Measurements from ENCODE around the gene ECHDC3. TPM values are rescaled to one million over a fixed set of nuclear protein-coding genes. Genes with fewer than 3 reads are reported as not detected.

ECHDC3 gene
- total and polyA plus RNA-seq, 2 of the 8 experiments (the other 6 are each of a cell fraction or from before 2014, with no cell fraction given), result 15.6 to 19.9 TPM

- H3K4ac ChIP-seq (replicated peaks; ENCODE audit: insufficient read length, low read depth, low read length), result no peak overlapping the region
- H2BK15ac ChIP-seq (ENCODE audit: low read length), result no peak overlapping the region
- no peak overlapping the region for H2AK5ac ChIP-seq (ENCODE audit: low read depth, low read length)
- FAIRE-seq (no peak), DNase-seq (ENCODE audit: low read depth in 1 of 2, low spot score in 2 of 2) (no peak)
- no peaks in the 10 kb centered on the region for H3K36me3 ChIP-seq (ENCODE audit: control insufficient read depth in 2 of 4, insufficient read depth in 4 of 4, low read length in 3 of 4)
- no peaks in the 10 kb centered on the region for H3K23me2 ChIP-seq (ENCODE audit: low read depth, low read length)
- H3K4me3 ChIP-seq (ENCODE audit: extremely low read depth in 1 of 4, insufficient read depth in 2 of 4, low read depth in 3 of 4, low read length in 4 of 4), result no peak overlapping the region
- H2BK120ac ChIP-seq (replicated peaks; ENCODE audit: low read depth, low read length), result no peak overlapping the region
- H3K9ac ChIP-seq (replicated peaks in 1 of 4; ENCODE audit: extremely low read depth in 1 of 4, low read depth in 3 of 4, low read length in 3 of 4), result no peak overlapping the region
- 85% methylated on average over 16 of the region's 16 CpGs; no CpG with 5 or more reads in 1 of the 2 experiments for WGBS, 2 experiments (ENCODE audit: extremely low coverage in 1 of 2, insufficient coverage in 1 of 2, insufficient read length in 1 of 2, insufficient replicate concordance in 2 of 2, low coverage in 1 of 2, low lambda C conversion rate in 2 of 2, missing lambda C conversion rate in 1 of 2)
- H3K27me3 ChIP-seq (replicated peaks in 1 of 4; ENCODE audit: control insufficient read depth in 3 of 4, extremely low read depth in 1 of 4, insufficient read depth in 3 of 4, low read length in 3 of 4), result no peaks in the 10 kb centered on the region
- H2BK12ac ChIP-seq (ENCODE audit: low read depth, low read length), result no peak overlapping the region
- no peak overlapping the region for H2BK20ac ChIP-seq (ENCODE audit: low read length)
- no peak overlapping the region for H4K5ac ChIP-seq (ENCODE audit: insufficient read length, low read depth, low read length)
- H3K14ac ChIP-seq (ENCODE audit: insufficient read length), result no peak overlapping the region
- no peaks in the 10 kb centered on the region for H3K79me2 ChIP-seq (ENCODE audit: control insufficient read depth in 1 of 2, insufficient read depth in 2 of 2, low read length in 2 of 2)
- ChIA-PET CTCF (ENCODE audit: partially characterized antibody) (interaction anchor here (1.0 to 1.8 kb wide), 9 partner anchors 9 to 256 kb away, joined by 3 to 6 read pairs (median 3); no protein-coding TSS in a partner anchor), POLR2A (ENCODE audit: partially characterized antibody) (no interaction called here)
- no peak overlapping the region for H4K91ac ChIP-seq (replicated peaks; ENCODE audit: insufficient read length, low read length)
- H2BK5ac ChIP-seq (ENCODE audit: low read depth, low read length), result no peak overlapping the region
- H3K56ac ChIP-seq (replicated peaks; ENCODE audit: insufficient read length, low read depth, low read length), result no peak overlapping the region
- no peak overlapping the region for H3K4me2 ChIP-seq (ENCODE audit: insufficient read depth in 1 of 2, low read depth in 2 of 2, low read length in 2 of 2)
- H3K79me1 ChIP-seq (ENCODE audit: low read depth, low read length), result no peaks in the 10 kb centered on the region
- H3K4me1 ChIP-seq (replicated peaks in 1 of 4; ENCODE audit: control insufficient read depth in 3 of 4, insufficient read depth in 4 of 4, low read length in 3 of 4), result peaks cover 0 to 2% (median 0%) of the 10 kb centered on the region in 4 experiments; a peak in 1 of 7 replicates
- no peak overlapping the region for H3K27ac ChIP-seq (ENCODE audit: low read depth, low read length)
- no peaks in the 10 kb centered on the region for H4K20me1 ChIP-seq (replicated peaks in 1 of 2; ENCODE audit: control insufficient read depth in 1 of 2, insufficient read depth in 2 of 2, low read length in 2 of 2)
- H3K18ac ChIP-seq (ENCODE audit: extremely low read depth, low read length), result no peak overlapping the region
- H4K8ac ChIP-seq (ENCODE audit: extremely low read depth, insufficient read depth, low read length), result no peak overlapping the region
- H2AFZ ChIP-seq (ENCODE audit: low read length), result no peak overlapping the region
- no peak overlapping the region for H3K23ac ChIP-seq (ENCODE audit: insufficient read length)
- H3K9me3 ChIP-seq (ENCODE audit: insufficient read depth in 2 of 2, low read depth in 1 of 2, low read length in 1 of 2), result no peaks in the 10 kb centered on the region
- TF ChIP-seq SP1 (IDR thresholded peaks at IDR 0.05; ENCODE audit: low read depth, low read length) (no peak), RNF2 (IDR thresholded peaks at IDR 0.05; ENCODE audit: borderline replicate concordance, low read depth, low read length, missing control alignments, poor library complexity, severe bottlenecking) (no peak), SRF (IDR thresholded peaks at IDR 0.05; ENCODE audit: low read depth, low read length) (no peak), HDAC6 (IDR thresholded peaks at IDR 0.05; ENCODE audit: low read depth, low read length) (no peak), NANOG (IDR thresholded peaks at IDR 0.05; ENCODE audit: insufficient read depth, low read depth, low read length, poor library complexity, severe bottlenecking) (no peak), NRF1 (IDR thresholded peaks at IDR 0.05; ENCODE audit: low read depth, low read length) (no peak), CTCF (IDR thresholded peaks at IDR 0.05; ENCODE audit: control extremely low read depth in 1 of 3, insufficient read depth in 1 of 3, low read depth in 1 of 3, low read length in 3 of 3) (no peak), CBX8 (IDR thresholded peaks at IDR 0.05; ENCODE audit: borderline replicate concordance, low read depth, low read length) (no peak), BRCA1 (IDR thresholded peaks at IDR 0.05; ENCODE audit: low read depth, low read length) (no peak)
- TF ChIP-seq, protein P1, sequence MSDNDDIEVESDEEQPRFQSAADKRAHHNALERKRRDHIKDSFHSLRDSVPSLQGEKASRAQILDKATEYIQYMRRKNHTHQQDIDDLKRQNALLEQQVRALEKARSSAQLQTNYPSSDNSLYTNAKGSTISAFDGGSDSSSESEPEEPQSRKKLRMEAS (IDR thresholded peaks at IDR 0.05), result no peak
Observed at GRCh38 chr10:11707624-11708350, 34.4 kb upstream of the ECHDC3 start.

Measured in H1 (cell line).